ENCODE measurements around the gene STAG3. TPM values are rescaled to one million over a fixed set of nuclear protein-coding genes. Genes with fewer than 3 reads are reported as not detected.

Gene STAG3
- total and polyA plus RNA-seq, 2 experiments from 2014 or later = 4.6 to 4.7 TPM

GRCh38 chr7:100154651-100155491 lies 22.8 kb upstream of the STAG3 start:
- H2AFZ ChIP-seq = no peak overlapping the region
- H3K36me3 ChIP-seq (ENCODE audit: insufficient read depth) = no peaks in the 10 kb centered on the region
- Mint-ChIP-seq H3K27ac (no peak overlapping the region), H3K9me3 (no peaks in the 10 kb centered on the region), H3K4me1 (peaks cover 33% of the 10 kb centered on the region), H3K4me3 (no peak overlapping the region; the same call in 2 of the 3 replicates), H3K27me3 (ENCODE audit: insufficient read depth, low read depth, poor library complexity) (peaks cover 25% of the 10 kb centered on the region), H3K36me3 (ENCODE audit: low read depth) (peaks cover 64% of the 10 kb centered on the region)
- H3K4me3 ChIP-seq = no peak overlapping the region
- peaks cover 20% of the 10 kb centered on the region for H3K79me2 ChIP-seq (replicated peaks; ENCODE audit: insufficient read depth)
- DNase-seq (ENCODE audit: low spot score) (no peak), ATAC-seq (no peak)
- peaks cover 14% of the 10 kb centered on the region for H4K20me1 ChIP-seq (replicated peaks; ENCODE audit: insufficient read depth)
- no peak overlapping the region for H3K4me2 ChIP-seq
- no peaks in the 10 kb centered on the region for H3K27me3 ChIP-seq (ENCODE audit: insufficient read depth)
- no peak overlapping the region for H3K27ac ChIP-seq (ENCODE audit: low read depth)
- no peak; the same call in 1 of the 2 replicates for TF ChIP-seq POLR2AphosphoS5 (IDR thresholded peaks at IDR 0.05; ENCODE audit: low read depth)
- no peak for TF ChIP-seq EZH2 (IDR thresholded peaks at IDR 0.05; ENCODE audit: low read depth, unreplicated experiment)
- H3K4me1 ChIP-seq (ENCODE audit: insufficient read depth) = peaks cover 13% of the 10 kb centered on the region
- H3K9me2 ChIP-seq (ENCODE audit: insufficient read depth) = no peaks in the 10 kb centered on the region
- peaks cover 39% of the 10 kb centered on the region for H3F3A ChIP-seq (replicated peaks; ENCODE audit: low read depth)

GRCh38 chr7:100155553-100156317 lies 22.0 kb upstream of the STAG3 start:
- peaks cover 14% of the 10 kb centered on the region for H4K20me1 ChIP-seq (replicated peaks; ENCODE audit: insufficient read depth)
- H3K4me3 ChIP-seq = no peak overlapping the region
- peaks cover 7% of the 10 kb centered on the region; the same call in 1 of the 2 replicates for H3K4me1 ChIP-seq (ENCODE audit: insufficient read depth)
- H3K9me3 Mint-ChIP-seq = no peaks in the 10 kb centered on the region
- H3K27me3 ChIP-seq (ENCODE audit: insufficient read depth) = no peaks in the 10 kb centered on the region
- ATAC-seq = no peak
- H3K79me2 ChIP-seq (replicated peaks; ENCODE audit: insufficient read depth) = peaks cover 11% of the 10 kb centered on the region
- no peak overlapping the region for H2AFZ ChIP-seq
- no peaks in the 10 kb centered on the region for H3K9me2 ChIP-seq (ENCODE audit: insufficient read depth)
- peaks cover 30% of the 10 kb centered on the region for H3K4me1 Mint-ChIP-seq
- no peak overlapping the region for H3K27ac Mint-ChIP-seq
- no peaks in the 10 kb centered on the region for H3K36me3 ChIP-seq (ENCODE audit: insufficient read depth)
- H3K36me3 Mint-ChIP-seq (ENCODE audit: low read depth) = peaks cover 56% of the 10 kb centered on the region
- H3F3A ChIP-seq (replicated peaks; ENCODE audit: low read depth) = peaks cover 39% of the 10 kb centered on the region
- no peak for DNase-seq (ENCODE audit: low spot score)
- H3K27me3 Mint-ChIP-seq (ENCODE audit: insufficient read depth, low read depth, poor library complexity) = peaks cover 25% of the 10 kb centered on the region
- H3K4me2 ChIP-seq = no peak overlapping the region
- no peak overlapping the region; the same call in 2 of the 3 replicates for H3K4me3 Mint-ChIP-seq
- no peak overlapping the region for H3K27ac ChIP-seq (ENCODE audit: low read depth)
- TF ChIP-seq NANOG (IDR thresholded peaks at IDR 0.05; ENCODE audit: borderline replicate concordance) (no peak), CREB1 (CRISPR knock-in tag; IDR thresholded peaks at IDR 0.05; ENCODE audit: low read depth) (no peak), ZNF114 (CRISPR knock-in tag; IDR thresholded peaks at IDR 0.05) (no peak), REST (IDR thresholded peaks at IDR 0.05; ENCODE audit: unreplicated experiment) (no peak), EZH2 (IDR thresholded peaks at IDR 0.05; ENCODE audit: low read depth, unreplicated experiment) (no peak), JUNB (IDR thresholded peaks at IDR 0.05; ENCODE audit: unreplicated experiment) (no peak), ZNF331 (CRISPR knock-in tag; IDR thresholded peaks at IDR 0.05; ENCODE audit: low read depth) (no peak), EZH2phosphoT487 (IDR thresholded peaks at IDR 0.05; ENCODE audit: unreplicated experiment) (no peak), STAT1 (IDR thresholded peaks at IDR 0.05; ENCODE audit: unreplicated experiment) (no peak), POLR2AphosphoS5 (IDR thresholded peaks at IDR 0.05; ENCODE audit: low read depth) (no peak)
- TF ChIP-seq, protein P1, sequence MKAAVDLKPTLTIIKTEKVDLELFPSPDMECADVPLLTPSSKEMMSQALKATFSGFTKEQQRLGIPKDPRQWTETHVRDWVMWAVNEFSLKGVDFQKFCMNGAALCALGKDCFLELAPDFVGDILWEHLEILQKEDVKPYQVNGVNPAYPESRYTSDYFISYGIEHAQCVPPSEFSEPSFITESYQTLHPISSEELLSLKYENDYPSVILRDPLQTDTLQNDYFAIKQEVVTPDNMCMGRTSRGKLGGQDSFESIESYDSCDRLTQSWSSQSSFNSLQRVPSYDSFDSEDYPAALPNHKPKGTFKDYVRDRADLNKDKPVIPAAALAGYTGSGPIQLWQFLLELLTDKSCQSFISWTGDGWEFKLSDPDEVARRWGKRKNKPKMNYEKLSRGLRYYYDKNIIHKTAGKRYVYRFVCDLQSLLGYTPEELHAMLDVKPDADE (IDR thresholded peaks at IDR 0.05) = no peak

Data from GM23338 (cell line).